Measurements from ENCODE around the gene CERT1.

Gene CERT1

DNA sequence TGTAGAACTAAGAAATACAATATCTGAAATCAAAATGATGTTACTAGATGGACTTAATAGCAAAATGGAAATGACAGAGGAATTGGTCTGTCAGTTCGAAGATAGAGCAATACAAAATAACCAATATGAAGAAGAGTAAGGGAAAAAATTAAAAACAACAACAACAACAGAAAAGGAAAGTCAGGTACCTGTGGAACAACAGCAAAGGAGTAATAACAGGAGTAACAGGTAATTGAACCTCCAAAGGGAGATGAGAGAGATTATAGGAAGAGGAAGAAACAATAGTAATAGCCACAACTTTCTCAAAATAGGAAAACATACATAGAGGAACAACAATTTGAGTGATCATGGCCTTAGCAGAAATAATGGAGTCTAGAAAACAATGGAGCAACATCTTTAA lies 13.9 kb upstream of the CERT1 start:
- ChIA-PET CTCF (no interaction called here), POLR2A (ENCODE audit: low non-redundant PET) (no interaction called here)
- TF ChIP-seq, protein P1, sequence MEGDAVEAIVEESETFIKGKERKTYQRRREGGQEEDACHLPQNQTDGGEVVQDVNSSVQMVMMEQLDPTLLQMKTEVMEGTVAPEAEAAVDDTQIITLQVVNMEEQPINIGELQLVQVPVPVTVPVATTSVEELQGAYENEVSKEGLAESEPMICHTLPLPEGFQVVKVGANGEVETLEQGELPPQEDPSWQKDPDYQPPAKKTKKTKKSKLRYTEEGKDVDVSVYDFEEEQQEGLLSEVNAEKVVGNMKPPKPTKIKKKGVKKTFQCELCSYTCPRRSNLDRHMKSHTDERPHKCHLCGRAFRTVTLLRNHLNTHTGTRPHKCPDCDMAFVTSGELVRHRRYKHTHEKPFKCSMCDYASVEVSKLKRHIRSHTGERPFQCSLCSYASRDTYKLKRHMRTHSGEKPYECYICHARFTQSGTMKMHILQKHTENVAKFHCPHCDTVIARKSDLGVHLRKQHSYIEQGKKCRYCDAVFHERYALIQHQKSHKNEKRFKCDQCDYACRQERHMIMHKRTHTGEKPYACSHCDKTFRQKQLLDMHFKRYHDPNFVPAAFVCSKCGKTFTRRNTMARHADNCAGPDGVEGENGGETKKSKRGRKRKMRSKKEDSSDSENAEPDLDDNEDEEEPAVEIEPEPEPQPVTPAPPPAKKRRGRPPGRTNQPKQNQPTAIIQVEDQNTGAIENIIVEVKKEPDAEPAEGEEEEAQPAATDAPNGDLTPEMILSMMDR (conservative IDR thresholded peaks at IDR 0.05; ENCODE audit: low read depth) = no peak
- no peak overlapping the region for H3K27ac ChIP-seq
- DNase-seq (ENCODE audit: low spot score) = no peak

DNA sequence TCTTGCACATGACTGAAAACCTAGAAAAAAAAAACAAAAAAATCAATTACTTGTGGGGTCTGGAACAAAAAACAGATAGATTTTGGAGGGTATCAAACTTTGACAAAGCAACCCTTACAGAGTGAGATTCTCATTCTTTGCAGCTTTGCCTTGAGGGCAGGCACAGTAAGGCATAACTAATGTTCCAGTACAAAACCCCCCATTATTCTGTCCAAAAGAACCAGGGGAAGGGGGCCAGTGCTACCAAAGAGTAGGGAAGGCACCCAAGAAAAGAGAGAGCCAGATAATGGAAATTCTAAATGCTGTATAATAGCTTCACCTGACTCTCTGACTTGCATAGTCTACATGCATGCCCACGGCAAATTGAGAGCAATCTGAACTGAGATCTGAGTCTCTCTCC lies 13.2 kb upstream of the CERT1 start:
- CTCF ChIA-PET = interaction anchor here (0.6 kb wide), 2 partner anchors 19 to 84 kb away, joined by 4 to 5 read pairs; no protein-coding TSS in a partner anchor
- H3K27ac ChIP-seq = no peak overlapping the region
- TF ChIP-seq, protein P1 (conservative IDR thresholded peaks at IDR 0.05; ENCODE audit: low read depth) = no peak
- POLR2A ChIA-PET (ENCODE audit: low non-redundant PET) = no interaction called here
- DNase-seq (ENCODE audit: low spot score) = no peak

DNA sequence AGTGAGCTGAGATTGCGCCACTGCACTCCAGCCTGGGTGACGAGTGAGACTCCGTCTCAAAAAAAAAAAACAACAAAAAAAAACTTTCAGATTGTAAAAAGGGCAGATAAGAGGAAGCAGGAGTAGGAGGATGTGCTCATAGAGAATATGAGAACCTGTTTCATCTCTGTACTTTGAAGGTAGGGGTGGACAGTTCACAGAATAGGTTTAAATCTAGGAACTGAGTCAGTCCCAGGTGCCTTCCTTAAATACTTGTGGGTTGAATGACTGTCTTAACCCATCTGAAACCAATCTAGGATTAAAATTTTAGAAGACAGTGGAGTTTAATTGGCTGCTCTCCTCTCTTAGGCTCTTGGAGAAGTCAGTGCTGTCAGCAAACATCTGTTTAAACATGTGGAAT lies 12.6 kb upstream of the CERT1 start:
- peak; percentile 17 for DNase-seq (ENCODE audit: low spot score)
- H3K27ac ChIP-seq = no peak overlapping the region
- ChIA-PET POLR2A (ENCODE audit: low non-redundant PET) (no interaction called here), CTCF (interaction anchor here (0.6 to 0.7 kb wide), 3 partner anchors 15 to 84 kb away, joined by 4 to 6 read pairs (median 5); no protein-coding TSS in a partner anchor)
- TF ChIP-seq, protein P1 (conservative IDR thresholded peaks at IDR 0.05; ENCODE audit: low read depth) = no peak

DNA sequence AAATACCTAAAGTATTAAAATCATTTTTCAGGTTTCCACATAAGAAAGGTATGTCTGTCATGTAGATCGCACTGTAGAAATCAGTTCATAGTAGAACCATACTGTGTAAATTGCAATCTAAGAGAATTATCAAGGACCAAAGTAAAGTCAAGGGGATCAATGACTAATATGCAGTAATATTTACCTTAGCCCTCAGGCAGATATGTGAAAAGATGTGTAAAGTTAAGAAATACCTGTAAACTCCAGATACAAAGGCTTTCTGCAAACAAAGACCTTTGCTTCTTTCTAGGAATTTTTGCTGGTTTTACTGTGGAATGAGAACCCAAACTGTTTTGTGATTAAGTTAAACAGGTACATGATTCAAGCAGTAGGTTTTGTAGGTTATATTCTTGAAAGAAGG lies 11.8 kb upstream of the CERT1 start:
- CTCF ChIA-PET = interaction anchor here (0.7 kb wide), 1 partner anchor 16 kb away, joined by 6 read pairs; no protein-coding TSS in a partner anchor
- H3K27ac ChIP-seq = no peak overlapping the region
- DNase-seq (ENCODE audit: low spot score) = peak; percentile 65
- TF ChIP-seq, protein P1 (conservative IDR thresholded peaks at IDR 0.05; ENCODE audit: low read depth) = no peak
- POLR2A ChIA-PET (ENCODE audit: low non-redundant PET) = no interaction called here

DNA sequence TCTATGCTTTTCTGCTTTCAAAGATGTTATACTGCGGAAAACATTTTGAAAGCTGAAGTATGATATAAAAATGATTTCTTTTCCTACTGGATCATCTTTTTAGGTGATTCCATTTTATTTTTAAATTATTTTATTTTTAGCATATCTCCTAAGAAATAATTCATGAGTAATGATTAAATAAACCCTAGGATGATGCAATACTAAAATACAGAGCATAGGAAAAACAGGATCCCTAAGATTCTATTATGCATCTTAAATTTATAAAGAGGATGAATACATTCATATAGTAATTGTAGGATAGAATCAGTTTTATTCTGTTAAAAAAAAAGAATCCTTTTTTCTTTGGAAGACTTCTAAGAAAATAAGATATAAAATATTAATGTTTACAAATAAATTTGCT lies 11.1 kb upstream of the CERT1 start:
- DNase-seq (ENCODE audit: low spot score) = no peak
- ChIA-PET CTCF (no interaction called here), POLR2A (ENCODE audit: low non-redundant PET) (no interaction called here)
- TF ChIP-seq, protein P1 (conservative IDR thresholded peaks at IDR 0.05; ENCODE audit: low read depth) = no peak
- no peak overlapping the region for H3K27ac ChIP-seq

DNA sequence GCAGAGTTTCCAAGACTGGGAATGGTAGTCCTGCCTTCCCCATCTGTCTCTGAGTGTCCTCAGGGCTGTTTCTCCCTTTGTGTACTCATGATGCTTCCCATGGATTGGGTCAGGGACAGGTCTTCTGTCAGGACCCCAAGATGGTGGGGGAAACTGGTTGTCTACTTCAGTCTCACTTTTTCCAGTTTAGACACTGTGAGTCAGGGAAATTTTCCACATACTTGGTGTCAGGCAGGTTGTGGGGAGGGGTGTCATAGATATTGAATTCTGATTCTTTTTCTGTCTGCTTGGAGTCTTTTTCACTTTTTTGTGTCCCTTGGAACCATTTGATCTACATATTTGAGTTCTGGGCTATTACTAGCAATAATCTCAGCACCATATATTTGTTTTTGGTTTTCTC lies 10.6 kb upstream of the CERT1 start:
- ChIA-PET CTCF (no interaction called here), POLR2A (ENCODE audit: low non-redundant PET) (no interaction called here)
- TF ChIP-seq, protein P1 (conservative IDR thresholded peaks at IDR 0.05; ENCODE audit: low read depth) = no peak

DNA sequence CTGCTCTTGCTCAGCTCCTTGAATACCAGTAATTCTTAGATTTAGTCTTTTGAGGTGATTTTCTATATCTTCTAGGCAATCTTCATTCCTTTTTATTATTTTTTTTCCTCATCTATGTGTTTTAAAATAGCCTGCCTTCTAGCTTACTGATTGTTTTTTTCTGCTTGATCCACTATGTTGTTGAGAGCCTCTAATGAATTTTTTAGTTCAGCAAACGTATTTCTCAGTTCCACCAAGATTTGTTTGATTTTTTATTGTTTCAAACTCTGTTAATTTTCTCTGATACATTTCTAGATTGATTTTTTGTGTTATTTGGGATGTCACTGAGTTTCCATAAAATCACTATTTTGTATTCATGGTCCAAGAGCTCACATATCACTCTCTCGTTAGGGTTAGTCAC lies 9.8 kb upstream of the CERT1 start:
- ChIA-PET CTCF (interaction anchor here (0.6 kb wide), 1 partner anchor 76 kb away, joined by 4 read pairs; no protein-coding TSS in a partner anchor), POLR2A (ENCODE audit: low non-redundant PET) (no interaction called here)
- no peak overlapping the region for H3K27ac ChIP-seq
- no peak for DNase-seq (ENCODE audit: low spot score)
- TF ChIP-seq, protein P1 (conservative IDR thresholded peaks at IDR 0.05; ENCODE audit: low read depth) = no peak

More for the DNA sequence above, 10.6 kb upstream of the CERT1 start:
- no peak overlapping the region for H3K27ac ChIP-seq
- no peak for DNase-seq (ENCODE audit: low spot score)

Data from RWPE1 (cell line).